Neural progenitor cell (in vitro differentiated cells): Measurements from ENCODE around the gene KPTN. TPM values are rescaled to one million over a fixed set of nuclear protein-coding genes. Genes with fewer than 3 reads are reported as not detected.
A peak's percentile ranks its signal among the peaks of the same experiment; 100 is the strongest.

Experiments
- DNase-seq: peaks from one replicate; pipeline ENCODE4 v3.0.0-alpha.2; 2016; ENCODE audit warnings: low spot score
- H2AFZ ChIP-seq: fragments of 200-600 bp; sonication (generic); replicated peaks from 2 replicates; pipeline ENCODE4 v1.6.1; 2016; ENCODE audit warnings: antibody characterized with exemption
- H3F3A ChIP-seq: fragments of 200-600 bp; sonication (generic); 2 replicates; pipeline ENCODE4 v1.6.1; 2016; ENCODE audit warnings: antibody characterized with exemption, low read depth
- H3K27ac ChIP-seq: fragments of 200-600 bp; sonication (generic); 2 replicates; pipeline ENCODE4 v1.5.1; 2016; ENCODE audit warnings: mild to moderate bottlenecking
- H3K27me3 ChIP-seq: fragments of 200-600 bp; sonication (generic); 2 replicates; pipeline ENCODE4 v1.6.1; 2016; ENCODE audit warnings: mild to moderate bottlenecking, moderate library complexity
- H3K36me3 ChIP-seq: fragments of 200-600 bp; sonication (generic); 2 replicates; pipeline ENCODE4 v1.5.1; 2016
- H3K4me1 ChIP-seq: fragments of 200-600 bp; sonication (generic); 2 replicates; pipeline ENCODE4 v1.6.1; 2016; ENCODE audit warnings: mixed run types
- H3K4me2 ChIP-seq: fragments of 200-600 bp; sonication (generic); 2 replicates; pipeline ENCODE4 v1.6.1; 2016
- H3K4me3 ChIP-seq: fragments of 200-600 bp; sonication (generic); 2 replicates; pipeline ENCODE4 v1.5.1; 2016
- H3K79me2 ChIP-seq: fragments of 200-600 bp; sonication (generic); 2 replicates; pipeline ENCODE4 v1.6.1; 2016; ENCODE audit warnings: low read depth
- H3K9ac ChIP-seq: fragments of 200-600 bp; sonication (generic); 2 replicates; pipeline ENCODE4 v1.6.1; 2016
- H3K9me3 ChIP-seq: fragments of 200-600 bp; sonication (generic); 2 replicates; pipeline ENCODE4 v1.5.1; 2016; ENCODE audit warnings: low read depth
- H4K20me1 ChIP-seq: fragments of 200-600 bp; sonication (generic); 2 replicates; pipeline ENCODE4 v1.6.1; 2016; ENCODE audit warnings: low read depth
- H3K27ac Mint-ChIP-seq: 3 replicates; pipeline ENCODE4 v1.8.0; 2021; ENCODE audit warnings: mixed read lengths
- H3K27me3 Mint-ChIP-seq: 2 replicates; pipeline ENCODE4 v1.8.0; 2022; ENCODE audit warnings: low read depth, mild to moderate bottlenecking, inconsistent platforms, moderate library complexity, mixed read lengths; ENCODE audit not compliant: insufficient read depth
- H3K36me3 Mint-ChIP-seq: 3 replicates; pipeline ENCODE4 v1.8.0; 2021; ENCODE audit warnings: mixed read lengths
- H3K4me1 Mint-ChIP-seq: 3 replicates; pipeline ENCODE4 v1.8.0; 2021; ENCODE audit warnings: mixed read lengths
- H3K4me3 Mint-ChIP-seq: 3 replicates; pipeline ENCODE4 v1.8.0; 2021; ENCODE audit warnings: mild to moderate bottlenecking, moderate library complexity, mixed read lengths
- H3K9me3 Mint-ChIP-seq: 3 replicates; pipeline ENCODE4 v1.8.0; 2020; ENCODE audit warnings: mixed read lengths
- EZH2 ChIP-seq: fragments of 200-600 bp; sonication (generic); IDR thresholded peaks from 2 replicates; pipeline ENCODE4 v1.6.1; 2017; ENCODE audit warnings: antibody characterized with exemption, mild to moderate bottlenecking, moderate library complexity
- EZH2phosphoT487 ChIP-seq: fragments of 200-600 bp; sonication (generic); IDR thresholded peaks from 2 replicates; pipeline ENCODE4 v1.6.1; 2017; ENCODE audit warnings: antibody characterized with exemption
- total RNA-seq: library from RNA; depleted of rRNA; stranded (reverse); fragments of >200 nt; gene quantifications from 2 replicates; pipeline ENCODE4 v1.2.3, GENCODE V29; 2015; ENCODE audit warnings: low replicate concordance
- TF ChIP-seq, protein P1 (sequence below): fragments of 200-600 bp; sonication (generic); IDR thresholded peaks from 2 replicates; pipeline ENCODE4 v1.5.1; 2017; ENCODE audit warnings: antibody characterized with exemption, mild to moderate bottlenecking

KPTN gene
- total RNA-seq, 1 donor from 2014 or later = 18.1 TPM

GRCh38 chr19:47495478-47496372 is 11.7 kb upstream of the KPTN start:
- Mint-ChIP-seq H3K27ac (peak overlapping the region; percentile 10), H3K9me3 (no peaks in the 10 kb centered on the region), H3K4me3 (no peak overlapping the region), H3K36me3 (no peaks in the 10 kb centered on the region), H3K27me3 (no peaks in the 10 kb centered on the region), H3K4me1 (no peaks in the 10 kb centered on the region)
- Histone ChIP-seq H3K79me2 (no peaks in the 10 kb centered on the region), H4K20me1 (no peaks in the 10 kb centered on the region), H3K9ac (peak overlapping the region; percentile 13), H2AFZ (no peak overlapping the region), H3K4me1 (no peaks in the 10 kb centered on the region), H3K36me3 (no peaks in the 10 kb centered on the region), H3K9me3 (no peaks in the 10 kb centered on the region), H3F3A (no peaks in the 10 kb centered on the region), H3K4me3 (no peak overlapping the region), H3K27me3 (no peaks in the 10 kb centered on the region), H3K4me2 (no peak overlapping the region), H3K27ac (no peak overlapping the region)
- DNase-seq = no peak
- TF ChIP-seq, protein P1, sequence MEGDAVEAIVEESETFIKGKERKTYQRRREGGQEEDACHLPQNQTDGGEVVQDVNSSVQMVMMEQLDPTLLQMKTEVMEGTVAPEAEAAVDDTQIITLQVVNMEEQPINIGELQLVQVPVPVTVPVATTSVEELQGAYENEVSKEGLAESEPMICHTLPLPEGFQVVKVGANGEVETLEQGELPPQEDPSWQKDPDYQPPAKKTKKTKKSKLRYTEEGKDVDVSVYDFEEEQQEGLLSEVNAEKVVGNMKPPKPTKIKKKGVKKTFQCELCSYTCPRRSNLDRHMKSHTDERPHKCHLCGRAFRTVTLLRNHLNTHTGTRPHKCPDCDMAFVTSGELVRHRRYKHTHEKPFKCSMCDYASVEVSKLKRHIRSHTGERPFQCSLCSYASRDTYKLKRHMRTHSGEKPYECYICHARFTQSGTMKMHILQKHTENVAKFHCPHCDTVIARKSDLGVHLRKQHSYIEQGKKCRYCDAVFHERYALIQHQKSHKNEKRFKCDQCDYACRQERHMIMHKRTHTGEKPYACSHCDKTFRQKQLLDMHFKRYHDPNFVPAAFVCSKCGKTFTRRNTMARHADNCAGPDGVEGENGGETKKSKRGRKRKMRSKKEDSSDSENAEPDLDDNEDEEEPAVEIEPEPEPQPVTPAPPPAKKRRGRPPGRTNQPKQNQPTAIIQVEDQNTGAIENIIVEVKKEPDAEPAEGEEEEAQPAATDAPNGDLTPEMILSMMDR = no peak
- no peak for TF ChIP-seq EZH2phosphoT487
- TF ChIP-seq EZH2 = no peak

- DNase-seq = no peak
- Histone ChIP-seq H3K4me2 (no peak overlapping the region), H3K4me3 (no peak overlapping the region), H3F3A (no peaks in the 10 kb centered on the region), H2AFZ (no peak overlapping the region), H3K9me3 (no peaks in the 10 kb centered on the region), H3K79me2 (no peaks in the 10 kb centered on the region), H3K27ac (no peak overlapping the region), H3K9ac (no peak overlapping the region), H3K4me1 (no peaks in the 10 kb centered on the region), H3K36me3 (no peaks in the 10 kb centered on the region), H3K27me3 (no peaks in the 10 kb centered on the region), H4K20me1 (no peaks in the 10 kb centered on the region)
- Mint-ChIP-seq H3K27me3 (peaks cover 2% of the 10 kb centered on the region), H3K36me3 (peaks cover 3% of the 10 kb centered on the region), H3K27ac (no peak overlapping the region), H3K4me3 (no peak overlapping the region), H3K9me3 (no peaks in the 10 kb centered on the region), H3K4me1 (no peaks in the 10 kb centered on the region)
- TF ChIP-seq EZH2 = no peak
- TF ChIP-seq, protein P1 = no peak
- no peak for TF ChIP-seq EZH2phosphoT487
These were observed 10.7 kb upstream of the KPTN start for GRCh38 chr19:47494729-47495128.

GRCh38 chr19:47494211-47494547 is 10.2 kb upstream of the KPTN start:
- Histone ChIP-seq H3K36me3 (no peaks in the 10 kb centered on the region), H4K20me1 (no peaks in the 10 kb centered on the region), H3K27me3 (no peaks in the 10 kb centered on the region), H3K79me2 (no peaks in the 10 kb centered on the region), H3K4me3 (no peak overlapping the region), H2AFZ (no peak overlapping the region), H3K9ac (no peak overlapping the region), H3K4me2 (no peak overlapping the region), H3K4me1 (no peaks in the 10 kb centered on the region), H3K9me3 (no peaks in the 10 kb centered on the region), H3K27ac (no peak overlapping the region), H3F3A (no peaks in the 10 kb centered on the region)
- DNase-seq = no peak
- H3K36me3 Mint-ChIP-seq = peaks cover 3% of the 10 kb centered on the region
- H3K4me3 Mint-ChIP-seq = no peak overlapping the region
- no peaks in the 10 kb centered on the region for H3K4me1 Mint-ChIP-seq
- H3K27me3 Mint-ChIP-seq = peaks cover 3% of the 10 kb centered on the region
- no peak overlapping the region for H3K27ac Mint-ChIP-seq
- H3K9me3 Mint-ChIP-seq = no peaks in the 10 kb centered on the region
- TF ChIP-seq, protein P1 = no peak
- TF ChIP-seq EZH2 (no peak), EZH2phosphoT487 (no peak)
